Fibroblast of the aortic adventitia (primary cell): Measurements from ENCODE around the gene ACIN1. TPM values are rescaled to one million over a fixed set of nuclear protein-coding genes. Genes with fewer than 3 reads are reported as not detected.
A peak's percentile ranks its signal among the peaks of the same experiment; 100 is the strongest.

Experiments used
- DNase-seq: peaks from one replicate; pipeline ENCODE4 v3.0.0-alpha.2; 2010; ENCODE audit warnings: low read depth
- H3K4me3 ChIP-seq: 2 replicates; pipeline ENCODE4 v1.5.1; 2011; ENCODE audit warnings: low read depth, mild to moderate bottlenecking, control low read depth, low read length, moderate library complexity
- total RNA-seq: library from RNA; depleted of rRNA; stranded (reverse); fragments of >200 nt; gene quantifications from 2 replicates; pipeline ENCODE4 v1.2.3, GENCODE V29; 2012; ENCODE audit warnings: low replicate concordance
- TF ChIP-seq, protein P1 (sequence below): IDR thresholded peaks from 2 replicates; pipeline ENCODE4 v1.5.1; 2011; ENCODE audit warnings: mild to moderate bottlenecking, low read length, control low read depth, inconsistent platforms; ENCODE audit not compliant: insufficient read depth

The ACIN1 gene
- total RNA-seq, 1 donor, result 97.0 TPM

DNA sequence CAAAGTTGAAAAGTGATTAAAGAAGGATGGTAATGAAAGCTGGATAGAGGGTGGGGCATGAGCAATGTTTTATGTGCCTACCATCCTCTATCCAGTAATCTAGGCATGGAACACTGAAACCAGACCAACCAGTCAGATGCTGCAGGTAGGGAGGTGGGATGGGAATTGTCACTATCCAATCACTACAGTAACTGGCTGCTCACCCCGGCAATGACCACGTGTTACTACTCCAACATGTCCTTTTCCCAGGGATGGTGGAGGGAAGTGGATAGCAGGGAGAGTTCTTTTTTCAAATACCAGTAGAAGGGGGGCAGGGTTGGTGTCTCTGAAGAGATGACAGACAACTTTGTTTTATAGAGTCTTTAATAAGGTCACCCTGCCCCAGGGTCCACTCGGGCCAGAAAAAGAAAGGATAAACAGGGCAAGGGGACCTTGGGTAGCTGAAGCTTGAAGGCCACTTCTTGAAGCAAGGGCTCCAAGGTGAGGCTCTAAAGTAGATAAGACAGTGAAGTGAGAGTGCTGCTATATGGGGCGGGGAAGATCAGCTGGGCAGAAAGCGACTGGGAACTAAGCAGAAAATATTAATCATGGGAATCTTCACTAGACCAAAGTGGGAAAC lies 22.9 kb downstream of the ACIN1 start:
- no peak for DNase-seq
- peak overlapping the region; percentile 49 for H3K4me3 ChIP-seq
- TF ChIP-seq, protein P1, sequence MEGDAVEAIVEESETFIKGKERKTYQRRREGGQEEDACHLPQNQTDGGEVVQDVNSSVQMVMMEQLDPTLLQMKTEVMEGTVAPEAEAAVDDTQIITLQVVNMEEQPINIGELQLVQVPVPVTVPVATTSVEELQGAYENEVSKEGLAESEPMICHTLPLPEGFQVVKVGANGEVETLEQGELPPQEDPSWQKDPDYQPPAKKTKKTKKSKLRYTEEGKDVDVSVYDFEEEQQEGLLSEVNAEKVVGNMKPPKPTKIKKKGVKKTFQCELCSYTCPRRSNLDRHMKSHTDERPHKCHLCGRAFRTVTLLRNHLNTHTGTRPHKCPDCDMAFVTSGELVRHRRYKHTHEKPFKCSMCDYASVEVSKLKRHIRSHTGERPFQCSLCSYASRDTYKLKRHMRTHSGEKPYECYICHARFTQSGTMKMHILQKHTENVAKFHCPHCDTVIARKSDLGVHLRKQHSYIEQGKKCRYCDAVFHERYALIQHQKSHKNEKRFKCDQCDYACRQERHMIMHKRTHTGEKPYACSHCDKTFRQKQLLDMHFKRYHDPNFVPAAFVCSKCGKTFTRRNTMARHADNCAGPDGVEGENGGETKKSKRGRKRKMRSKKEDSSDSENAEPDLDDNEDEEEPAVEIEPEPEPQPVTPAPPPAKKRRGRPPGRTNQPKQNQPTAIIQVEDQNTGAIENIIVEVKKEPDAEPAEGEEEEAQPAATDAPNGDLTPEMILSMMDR, result no peak

DNA sequence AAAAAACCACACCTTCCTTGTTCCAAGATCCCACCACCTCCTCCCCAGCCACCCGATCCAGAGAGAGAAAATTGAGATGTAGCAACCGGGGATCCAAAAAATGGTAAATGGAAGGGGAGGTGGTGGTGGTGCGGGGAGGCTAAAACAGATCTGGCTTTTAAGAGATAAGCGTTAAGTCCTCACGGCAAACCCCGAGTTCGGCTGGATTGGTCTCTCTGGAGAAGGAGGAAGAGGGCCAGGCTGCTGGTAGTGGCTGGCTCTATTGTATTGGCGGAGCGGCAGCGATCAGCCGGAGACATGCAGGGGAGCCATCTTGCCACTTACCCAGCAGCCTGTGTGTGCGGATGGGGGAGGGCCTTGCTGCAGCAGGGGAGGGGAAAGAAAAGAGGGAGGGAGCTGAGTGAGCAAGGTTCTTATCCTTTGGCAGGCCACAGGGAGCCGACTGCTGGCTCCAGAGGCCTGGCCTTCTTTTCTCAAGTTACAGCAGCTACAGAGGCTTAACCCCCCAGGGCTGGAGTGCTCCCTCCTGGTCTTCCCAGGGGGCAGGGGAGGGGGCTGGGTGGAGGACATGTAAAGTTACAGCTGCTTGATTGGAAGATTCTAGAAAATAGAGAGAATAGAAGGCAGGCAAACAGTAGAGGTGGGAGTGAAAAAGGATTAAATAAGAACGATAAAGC lies 23.6 kb downstream of the ACIN1 start:
- H3K4me3 ChIP-seq, result peak overlapping the region; percentile 75
- peak; percentile 92 for DNase-seq
- TF ChIP-seq, protein P1, result no peak

DNA sequence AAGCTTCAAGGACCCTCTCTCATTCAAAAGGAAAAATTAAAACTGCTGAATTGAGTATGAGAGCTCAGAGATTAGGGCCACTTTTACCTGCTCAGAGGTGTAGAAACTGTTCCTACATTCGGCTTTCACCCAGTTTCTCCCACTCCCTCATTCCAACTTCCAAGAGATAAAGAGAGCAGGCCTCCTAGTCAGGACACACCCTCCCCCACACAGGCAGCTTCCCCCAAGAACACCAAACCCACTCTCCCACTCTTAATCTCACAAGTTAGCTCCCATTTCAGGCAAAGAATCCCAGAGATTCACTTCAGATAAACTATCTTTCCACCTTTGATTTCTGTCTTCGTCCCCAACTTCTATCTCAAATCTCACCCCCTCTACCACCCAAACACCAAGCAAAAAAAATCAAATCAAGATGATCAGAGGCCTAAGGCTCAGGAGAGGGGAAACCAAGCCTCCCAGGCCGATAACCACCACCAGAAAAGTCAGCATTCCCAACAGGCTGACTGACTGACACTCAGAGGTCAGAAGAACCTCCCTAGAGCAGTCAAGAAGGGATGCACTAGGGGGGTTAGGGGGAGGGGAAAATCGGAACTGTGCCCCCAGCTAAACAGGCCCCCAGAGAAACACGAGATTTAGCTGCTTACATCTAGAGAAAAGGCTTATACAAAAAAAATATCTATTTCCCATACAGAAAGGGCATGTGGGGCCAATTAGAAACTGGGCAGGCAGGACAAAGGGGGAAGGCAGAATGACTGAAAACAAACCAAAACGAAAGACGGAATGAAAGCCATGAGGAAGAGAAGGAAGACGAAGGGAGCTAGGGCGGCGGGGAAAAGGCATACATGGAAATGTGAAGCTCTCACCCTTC lies 24.4 kb downstream of the ACIN1 start:
- H3K4me3 ChIP-seq, result peak overlapping the region; percentile 75
- TF ChIP-seq, protein P1, result no peak
- no peak for DNase-seq

DNA sequence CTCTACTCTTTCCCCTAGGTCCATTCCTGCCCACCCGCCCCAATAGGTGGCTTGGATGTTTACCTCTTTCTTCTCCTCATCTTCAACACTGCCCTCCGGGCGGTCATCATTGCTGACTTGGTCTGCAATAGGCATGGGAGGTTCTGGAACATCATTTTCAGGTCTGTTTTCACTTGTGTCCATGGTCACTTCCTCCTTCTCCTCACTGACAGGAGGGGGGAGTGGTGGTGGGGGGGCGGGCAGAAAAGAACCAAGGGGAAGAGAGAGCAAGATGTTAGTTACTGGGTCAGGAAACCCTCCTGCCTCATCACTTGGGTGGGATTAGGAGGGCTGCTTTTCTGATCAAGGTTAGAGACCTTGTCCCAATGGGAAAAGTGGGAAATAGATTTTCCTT lies 25.5 kb downstream of the ACIN1 start:
- no peak for DNase-seq
- TF ChIP-seq, protein P1, result no peak
- peak overlapping the region; percentile 13 for H3K4me3 ChIP-seq

DNA sequence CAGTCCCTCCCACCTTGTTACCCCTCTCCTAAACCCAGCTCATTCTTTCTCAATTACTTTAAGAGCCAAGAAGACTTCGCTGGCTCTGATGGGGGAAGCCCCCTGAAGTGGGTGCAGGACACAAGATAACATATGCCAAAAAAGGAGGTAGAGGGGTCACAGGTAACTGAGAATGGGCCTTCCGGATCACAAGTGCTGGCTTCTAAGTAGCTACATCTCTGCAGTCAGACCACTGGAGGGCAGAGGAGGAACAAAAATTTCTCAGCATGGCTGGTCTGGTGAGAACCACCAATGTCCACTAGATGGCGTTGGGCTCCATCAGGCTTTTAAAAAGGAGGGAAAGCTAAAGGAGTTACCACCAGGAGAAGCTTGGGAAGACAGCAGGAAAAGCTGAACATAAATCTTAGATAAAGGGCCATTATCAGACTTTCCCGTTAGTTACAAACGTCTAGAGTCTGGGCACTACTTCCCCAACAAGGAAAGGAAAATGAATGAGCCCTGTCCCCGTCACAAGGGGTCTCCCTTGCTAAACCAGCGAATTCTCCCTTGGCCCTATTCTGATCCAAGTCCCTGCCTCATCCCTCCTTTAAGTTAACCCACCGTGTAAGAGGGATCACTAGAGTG lies 26.0 kb downstream of the ACIN1 start:
- H3K4me3 ChIP-seq, result peak overlapping the region; percentile 38
- TF ChIP-seq, protein P1, result peak; percentile 98
- DNase-seq, result peak; percentile 96
